Spleen (tissue), 7 donors: ENCODE measurements around the gene OPCML.

ENCODE experiments used
- CTCF ChIP-seq, 11 experiments: fragments of 200-600 bp in 7 of 11; fragments of 450-650 bp in 4 of 11; sonication (generic) in 4 of 11; IDR thresholded peaks in 8 of 11; conservative IDR thresholded peaks in 3 of 11; 1 replicate in 7 of 11; 2 replicates in 4 of 11; pipeline versions ENCODE4 v1.4.0 to v1.8.0; 2016 to 2021; ENCODE audit warnings: antibody characterized with exemption in 11 of 11, inconsistent platforms in 4 of 11, mild to moderate bottlenecking in 1 of 11
- POLR2A ChIP-seq, 3 donors: fragments of 450-650 bp; IDR thresholded peaks; one replicate each; pipeline ENCODE4 v1.5.1; 2017; ENCODE audit warnings: antibody characterized with exemption in 3 of 3, mild to moderate bottlenecking in 1 of 3
- POLR2AphosphoS5 ChIP-seq, 3 donors: sonication (generic); formaldehyde crosslinking; IDR thresholded peaks; one replicate each; pipeline ENCODE4 v1.5.1; 2017; ENCODE audit warnings: antibody characterized with exemption in 3 of 3
- donor health status: DM: no; HTN: no; CAD: no; lungs with moderate emphysema.
- donor health status: DM: no; HTN: no; CAD: no.
- donor health status: DM: no; HTN: no; CAD: no.

GRCh38 chr11:132601875-132602274 lies 930.4 kb downstream of the OPCML start:
- TF ChIP-seq CTCF (IDR thresholded peaks at IDR 0.05 in 8 of 11, conservative IDR thresholded peaks at IDR 0.05 in 3 of 11) (no peak), POLR2AphosphoS5 (IDR thresholded peaks at IDR 0.05) (no peak), POLR2A (IDR thresholded peaks at IDR 0.05) (no peak)
